HG03108 (cell line): ENCODE data around the gene ADGRG6.
"Not testable (repeated sequence)": the region's sequence is repeated elsewhere in the genome, so short reads cannot be mapped to it uniquely, and the experiment has no call there.

Source experiments
- ATAC-seq: cut with Tn5 transposase; IDR thresholded peaks from one replicate; pipeline ENCODE4 v1.9.1; 2021; ENCODE audit warnings: moderate library complexity; ENCODE audit not compliant: unreplicated experiment

Gene ADGRG6

DNA sequence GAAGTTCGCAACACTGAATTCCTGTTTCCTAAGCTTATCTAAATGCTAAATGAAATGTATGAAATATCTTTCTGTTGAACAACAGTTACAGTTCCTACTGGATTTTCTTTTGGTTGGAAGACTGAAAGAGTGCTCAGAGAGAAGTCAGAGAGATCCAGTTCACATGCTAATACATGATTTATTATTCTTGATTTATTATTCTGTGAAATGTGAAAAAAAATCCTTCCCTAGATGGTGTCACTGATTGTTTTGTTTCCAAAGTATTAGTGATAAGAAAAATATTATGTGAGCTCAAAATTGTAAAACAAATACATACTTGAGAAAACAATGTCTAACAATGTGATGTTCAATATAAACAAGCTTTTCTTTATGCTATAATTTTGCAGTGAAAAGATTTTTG is 42.1 kb downstream of the ADGRG6 start:
- no peak for ATAC-seq

DNA sequence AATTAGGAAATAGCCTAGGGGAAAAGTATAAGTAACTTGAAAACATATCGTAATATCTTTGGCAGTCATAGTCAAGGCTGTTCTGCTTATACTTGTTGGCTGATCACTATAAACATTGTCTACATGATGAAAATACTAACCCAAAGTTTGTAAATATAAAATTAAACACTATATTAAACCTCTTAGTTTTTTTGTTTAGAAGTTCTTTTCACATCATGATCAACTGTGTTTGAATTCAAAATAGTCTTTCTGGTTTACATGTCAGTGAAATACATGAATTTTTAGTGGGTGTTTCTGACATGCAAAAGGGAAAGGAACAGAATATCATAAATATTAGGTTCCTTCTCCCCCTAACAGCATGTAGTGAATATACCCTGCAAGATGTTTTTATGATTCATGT is 43.5 kb downstream of the ADGRG6 start:
- ATAC-seq = no peak

DNA sequence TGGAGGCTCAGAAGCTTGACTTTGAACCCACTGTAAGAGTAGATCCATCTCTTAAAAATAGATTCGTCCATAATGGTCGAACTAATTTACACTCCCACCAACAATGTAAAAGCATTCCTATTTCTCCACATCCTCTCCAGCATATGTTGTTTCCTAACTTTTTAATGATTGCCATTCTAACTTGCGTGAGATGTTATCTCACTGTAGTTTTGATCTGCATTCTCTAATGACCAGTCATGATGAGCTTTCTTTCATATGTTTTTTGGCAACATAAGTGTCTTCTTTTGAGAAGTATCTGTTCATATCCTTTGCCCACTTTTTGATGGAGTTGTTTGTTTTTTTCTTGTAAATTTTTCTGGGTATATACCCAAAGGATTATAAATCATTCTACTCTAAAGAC is 44.4 kb downstream of the ADGRG6 start:
- ATAC-seq = not testable (repeated sequence)

DNA sequence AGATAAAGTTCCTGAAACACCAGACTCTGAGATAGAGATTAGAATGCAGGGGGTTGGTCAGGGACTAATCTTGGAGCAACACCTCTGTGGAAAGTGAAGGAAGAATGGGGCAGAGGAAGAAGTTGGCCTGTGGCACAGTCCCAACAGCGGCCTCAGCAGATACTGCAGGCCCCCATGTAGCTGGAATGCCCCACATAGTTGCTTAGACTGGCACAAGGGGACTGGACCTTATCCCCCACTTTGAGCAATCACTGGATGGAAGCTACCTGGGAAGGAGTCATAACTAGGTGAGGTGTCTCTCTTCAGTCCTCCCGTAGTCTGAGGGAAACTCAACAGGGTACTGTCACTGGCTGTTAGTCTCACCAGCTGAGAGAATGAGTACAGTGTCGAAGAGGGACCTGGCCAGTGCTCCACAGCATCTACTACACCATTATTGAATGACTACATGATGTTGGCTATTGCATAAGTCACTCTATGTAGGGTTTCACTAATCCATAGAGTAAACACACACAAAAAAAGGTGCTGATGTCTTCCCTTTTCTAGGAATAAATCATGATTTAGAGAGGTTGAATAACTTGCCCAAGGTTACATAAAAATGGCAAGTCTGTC is 47.5 kb downstream of the ADGRG6 start:
- no peak for ATAC-seq

DNA sequence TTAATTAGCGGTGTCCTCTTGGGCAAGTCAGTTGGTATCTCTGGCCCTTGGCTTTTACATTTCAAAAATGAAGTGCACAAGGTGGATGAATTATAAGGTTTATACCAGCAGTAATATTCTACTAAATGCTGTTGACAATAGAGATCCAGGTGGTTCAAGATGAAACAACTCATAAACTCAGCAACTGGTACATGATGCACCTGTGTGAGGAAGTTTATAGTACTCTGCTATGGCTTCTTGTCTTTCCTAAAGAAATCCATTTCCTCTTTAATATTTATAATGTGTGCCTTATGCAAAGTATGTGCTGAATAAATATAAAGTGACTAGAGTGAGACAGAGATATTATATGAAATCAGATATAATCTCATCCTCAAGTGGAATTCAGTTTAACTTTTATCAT is 48.5 kb downstream of the ADGRG6 start:
- ATAC-seq = no peak

DNA sequence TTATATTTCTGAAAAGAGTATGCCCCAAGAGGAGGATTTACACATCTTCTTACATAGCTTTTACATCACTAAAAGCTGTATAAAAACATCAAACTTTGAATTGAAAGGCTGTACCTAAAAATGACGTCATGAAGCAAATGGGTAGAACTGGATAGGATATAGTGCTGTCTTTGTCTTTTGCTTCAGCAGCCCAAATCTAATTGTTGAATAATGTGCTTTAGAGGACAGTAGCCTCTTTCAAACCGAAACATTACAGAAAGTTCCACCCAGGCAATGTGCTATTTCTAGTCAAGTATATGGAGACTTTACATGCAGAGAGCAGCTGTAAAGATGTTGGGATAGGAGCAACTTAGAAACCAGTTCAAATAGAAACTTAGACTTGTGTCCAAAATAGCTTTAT is 51.9 kb downstream of the ADGRG6 start:
- no peak for ATAC-seq

DNA sequence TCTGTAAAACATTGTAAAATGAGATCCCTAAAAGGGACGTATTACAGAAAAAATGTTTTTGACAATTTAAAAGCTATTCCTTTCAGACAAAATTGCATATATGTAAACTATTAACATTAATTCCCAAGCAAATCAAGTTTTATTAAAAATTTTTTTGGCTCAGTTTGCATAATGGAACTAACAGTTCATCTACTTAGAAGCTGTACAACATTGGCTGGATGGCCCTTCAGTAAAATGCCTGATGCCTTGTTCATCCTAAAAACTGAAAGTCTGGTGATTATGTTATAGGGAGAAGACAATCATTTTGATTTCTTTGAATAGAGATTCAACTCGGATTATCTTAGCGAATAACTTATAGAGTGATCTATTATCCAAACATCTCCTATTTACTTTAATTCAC is 52.8 kb downstream of the ADGRG6 start:
- no peak for ATAC-seq

DNA sequence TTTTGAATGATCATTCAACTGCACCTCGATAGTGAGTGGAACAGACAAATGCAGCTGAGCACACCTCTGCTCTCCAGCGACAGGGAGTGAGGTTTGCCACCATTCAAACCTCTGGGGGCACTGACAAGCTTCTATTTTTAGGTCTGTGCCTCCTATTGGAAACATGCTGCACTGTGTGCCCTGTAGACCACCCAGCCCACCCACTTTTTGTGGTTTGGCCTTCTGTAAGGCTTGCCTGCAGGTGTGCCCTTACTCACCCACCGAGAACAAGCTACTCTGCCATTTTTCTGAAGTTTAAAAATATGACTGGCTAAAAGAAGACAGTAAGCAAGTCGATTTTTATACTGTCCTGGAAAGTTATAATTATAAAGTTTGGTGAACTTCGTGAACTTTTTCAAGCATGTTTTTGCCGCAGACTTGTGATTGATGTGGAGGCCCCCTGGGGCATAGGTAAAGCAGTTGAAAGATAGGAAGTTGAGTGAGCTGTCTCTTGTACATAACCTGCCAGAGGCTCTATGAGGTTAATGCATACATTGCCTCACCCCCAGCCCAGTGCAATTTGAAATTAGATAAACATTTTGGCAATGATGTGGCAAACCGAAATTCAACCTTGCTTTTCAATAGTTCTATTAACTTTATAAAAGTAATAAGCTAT is 53.8 kb downstream of the ADGRG6 start:
- ATAC-seq = no peak

DNA sequence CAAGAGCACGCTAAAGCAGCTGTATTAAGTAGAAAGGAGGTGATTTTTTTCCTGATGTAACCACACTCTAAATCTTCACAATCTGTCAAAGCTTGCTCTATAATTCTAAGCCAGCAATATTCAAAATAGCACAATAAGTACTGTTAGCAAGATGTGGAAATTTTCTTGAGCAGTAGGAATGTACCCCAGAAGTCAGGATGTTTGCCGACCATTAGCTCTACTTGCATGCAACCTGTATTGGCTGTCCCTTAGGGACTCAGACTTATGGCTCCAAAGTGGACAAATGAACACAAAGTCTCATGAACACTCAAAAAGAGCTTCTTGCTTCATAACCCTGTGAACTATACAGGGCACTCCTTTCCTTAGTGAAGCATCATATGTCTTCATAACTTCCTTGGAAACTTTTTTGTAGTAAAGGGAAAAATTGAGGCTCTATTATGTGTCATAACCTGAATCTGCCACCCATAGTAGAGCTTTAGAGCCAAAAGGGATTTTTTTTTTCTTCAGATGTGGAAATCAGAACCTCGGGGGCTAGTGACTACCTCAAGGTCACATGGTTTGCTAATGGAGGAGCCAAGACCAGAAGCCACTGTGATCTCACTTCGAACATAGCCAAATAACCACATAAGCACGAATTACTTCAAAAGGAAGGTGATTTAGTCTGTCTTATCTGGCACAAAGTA is 54.5 kb downstream of the ADGRG6 start:
- ATAC-seq = no peak

DNA sequence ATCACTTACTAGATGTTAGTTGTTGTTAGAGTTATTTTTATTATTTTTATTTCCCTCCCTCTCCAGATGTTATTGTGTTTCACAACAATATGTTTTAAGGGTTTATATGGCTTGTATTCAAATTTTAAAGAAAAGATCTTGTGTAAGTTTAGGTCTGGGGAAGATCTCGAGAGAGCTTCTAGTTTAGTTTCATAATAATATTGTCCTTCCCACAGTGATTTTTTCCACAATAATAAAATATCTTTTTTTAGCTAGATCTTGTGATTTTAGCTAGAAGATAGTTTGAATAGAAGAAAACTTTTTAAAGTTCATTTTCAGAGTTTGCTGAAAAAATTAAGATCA is 55.0 kb downstream of the ADGRG6 start:
- no peak for ATAC-seq

DNA sequence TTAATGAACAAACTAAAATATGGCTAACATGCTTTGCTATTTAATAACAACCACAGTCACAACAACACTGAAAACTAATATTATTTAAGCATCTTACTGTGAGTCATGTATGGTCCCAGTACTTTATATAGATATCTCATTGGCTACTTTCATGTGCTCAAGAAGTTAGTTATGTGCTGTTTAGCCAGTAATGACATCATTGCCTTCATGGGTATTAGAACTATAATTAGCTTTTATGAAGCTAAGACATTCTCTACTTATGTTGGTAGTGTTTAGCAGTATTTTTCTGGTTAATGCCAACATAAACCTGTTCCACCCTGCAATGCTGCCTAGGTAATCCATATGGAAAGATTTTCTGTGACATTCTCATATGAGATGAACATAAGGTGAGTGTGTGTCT is 56.1 kb downstream of the ADGRG6 start:
- ATAC-seq = no peak

DNA sequence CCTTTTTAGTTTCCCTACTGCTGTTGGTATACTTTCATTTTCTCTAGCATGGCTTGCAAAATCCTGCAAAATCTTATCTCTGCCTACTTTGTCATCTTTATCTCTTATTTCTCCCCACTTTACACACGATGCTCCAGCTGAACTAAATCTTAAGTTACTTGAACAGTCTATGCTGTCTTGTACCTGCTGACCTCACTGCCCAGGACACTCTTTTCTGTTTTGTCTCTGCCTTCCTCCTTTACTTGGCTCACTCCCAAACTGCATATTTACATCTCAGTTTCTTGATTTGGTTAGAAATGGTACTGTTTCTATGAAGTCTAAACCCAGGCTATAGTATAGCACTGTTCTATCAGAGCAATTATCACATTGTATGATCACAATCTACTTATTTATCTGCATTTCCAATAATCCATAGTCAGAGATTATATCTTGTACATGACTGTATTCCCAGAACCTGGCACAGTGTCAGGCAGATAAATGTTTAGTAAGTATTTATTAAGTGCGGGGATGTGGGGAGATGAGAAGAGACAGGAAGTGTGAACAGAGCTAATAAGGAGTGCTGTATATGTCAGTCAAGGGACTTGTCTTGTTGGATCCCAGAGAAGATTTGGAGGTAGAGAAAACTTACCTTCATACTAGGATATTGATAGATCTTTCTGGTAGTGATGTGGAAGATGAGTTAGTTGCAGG is 57.6 kb downstream of the ADGRG6 start:
- no peak for ATAC-seq

DNA sequence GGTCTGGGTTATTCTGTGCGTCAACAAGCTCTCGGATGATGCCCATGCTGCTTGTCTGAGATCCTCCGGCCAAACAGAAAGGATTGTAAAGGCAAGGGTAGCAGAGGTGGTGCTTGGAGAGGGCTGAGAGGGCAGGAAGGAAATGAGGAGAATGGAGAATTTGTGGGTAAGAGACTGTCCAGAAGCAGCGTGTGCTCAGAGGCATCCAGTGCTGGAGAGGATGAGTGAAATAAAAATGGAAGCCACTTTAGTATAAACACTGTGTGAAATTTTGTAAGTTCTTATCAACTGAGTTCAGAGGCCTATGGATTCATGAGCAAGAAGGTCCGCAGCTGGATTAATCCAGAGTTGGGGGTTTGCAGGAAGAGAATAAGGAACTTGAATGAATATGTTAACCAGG is 59.5 kb downstream of the ADGRG6 start:
- no peak for ATAC-seq

DNA sequence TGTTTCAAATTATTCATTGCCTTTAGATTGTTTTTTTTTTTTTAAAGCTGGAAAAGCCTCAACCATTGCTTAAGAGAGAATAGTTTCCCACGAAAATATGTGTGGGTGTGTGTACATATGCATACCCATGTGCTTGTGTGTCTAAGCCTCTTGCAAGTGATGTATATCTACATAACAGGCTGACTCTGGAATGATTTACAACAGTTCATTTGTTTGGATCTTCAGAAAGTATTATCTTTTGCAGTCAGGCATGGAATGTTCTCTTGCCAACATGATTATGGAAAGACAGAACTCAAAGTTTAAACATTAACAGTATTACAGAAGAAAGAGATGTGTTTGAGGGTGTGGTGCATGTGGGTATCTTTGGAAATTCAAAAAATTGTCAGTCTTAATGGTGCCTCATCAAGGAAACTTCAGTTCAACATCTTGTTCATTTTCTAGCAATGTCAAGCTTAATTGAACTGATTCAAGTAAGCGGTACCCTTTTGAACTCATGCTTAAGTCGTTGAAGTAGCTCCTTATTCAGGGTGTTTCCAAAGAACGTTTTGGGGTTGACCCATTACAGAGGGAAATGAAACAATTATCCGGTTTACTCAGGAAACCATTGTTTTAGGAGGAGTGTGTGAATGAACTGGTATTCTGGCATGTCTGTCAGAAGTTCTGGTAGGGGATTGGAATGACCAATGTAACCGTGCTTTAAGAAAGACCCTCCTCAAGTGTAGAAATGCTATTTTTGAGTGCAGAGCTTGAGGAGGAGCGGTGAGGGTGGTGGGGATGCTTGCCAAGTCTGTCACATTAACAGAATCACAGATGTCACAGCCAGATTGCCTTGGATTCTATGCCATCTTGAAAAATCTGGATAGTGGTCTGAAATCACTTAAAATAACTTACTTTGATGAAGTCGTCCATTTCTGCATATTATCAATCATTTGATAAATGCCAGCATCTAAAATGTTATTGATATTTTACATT is 60.3 kb downstream of the ADGRG6 start:
- no peak for ATAC-seq

DNA sequence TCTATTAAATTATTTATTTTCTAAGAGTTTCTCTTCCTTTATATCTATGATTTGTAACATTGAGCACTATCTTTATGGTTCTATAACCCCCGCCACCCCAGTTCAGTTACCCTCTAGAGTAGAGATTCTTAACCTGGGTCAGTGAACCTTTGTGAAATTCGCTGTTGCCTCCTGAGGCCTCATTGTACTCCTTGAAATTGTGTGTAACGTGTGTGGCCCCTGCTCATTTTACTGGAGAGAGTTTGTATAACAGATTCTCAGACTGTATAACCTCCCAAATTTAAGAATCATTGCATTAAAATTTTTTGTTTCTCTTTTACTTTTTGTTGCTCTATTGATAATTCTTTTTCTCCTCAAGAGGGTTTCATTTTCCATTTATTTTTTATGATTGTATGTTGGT is 65.3 kb downstream of the ADGRG6 start:
- no peak for ATAC-seq

DNA sequence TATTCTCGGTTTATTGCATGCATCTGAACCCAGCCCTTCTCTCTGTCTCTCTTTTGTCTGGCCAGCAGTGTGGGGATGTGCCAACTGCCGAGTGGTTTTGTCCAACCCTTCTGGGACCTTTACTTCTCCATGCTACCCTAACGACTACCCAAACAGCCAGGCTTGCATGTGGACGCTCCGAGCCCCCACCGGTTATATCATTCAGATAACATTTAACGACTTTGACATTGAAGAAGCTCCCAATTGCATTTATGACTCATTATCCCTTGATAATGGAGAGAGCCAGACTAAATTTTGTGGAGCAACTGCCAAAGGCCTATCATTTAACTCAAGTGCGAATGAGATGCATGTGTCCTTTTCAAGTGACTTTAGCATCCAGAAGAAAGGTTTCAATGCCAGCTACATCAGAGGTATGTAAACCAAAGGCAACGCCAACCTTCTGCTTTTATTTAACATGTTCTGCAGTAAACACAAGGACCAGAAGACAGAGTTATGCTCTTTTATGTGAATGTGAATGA is 65.8 kb downstream of the ADGRG6 start:
- no peak for ATAC-seq

DNA sequence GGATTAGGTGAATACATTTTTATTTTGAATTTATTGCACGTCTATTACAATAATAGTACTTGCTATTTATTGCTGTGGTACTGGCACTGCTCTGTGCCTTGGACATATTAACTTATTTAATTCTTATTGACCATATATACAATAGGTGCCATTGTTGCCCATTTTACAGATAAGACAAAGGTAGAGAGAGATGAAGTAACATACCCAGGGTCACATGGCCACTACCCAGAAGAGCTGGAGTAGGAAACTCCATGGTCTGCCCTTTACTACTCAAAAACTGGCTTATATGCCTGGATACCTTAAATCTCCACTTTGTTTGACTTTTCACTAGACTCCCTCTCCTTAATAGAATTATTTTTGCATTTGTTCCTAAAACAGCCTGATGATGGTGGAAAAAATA is 67.5 kb downstream of the ADGRG6 start:
- no peak for ATAC-seq

DNA sequence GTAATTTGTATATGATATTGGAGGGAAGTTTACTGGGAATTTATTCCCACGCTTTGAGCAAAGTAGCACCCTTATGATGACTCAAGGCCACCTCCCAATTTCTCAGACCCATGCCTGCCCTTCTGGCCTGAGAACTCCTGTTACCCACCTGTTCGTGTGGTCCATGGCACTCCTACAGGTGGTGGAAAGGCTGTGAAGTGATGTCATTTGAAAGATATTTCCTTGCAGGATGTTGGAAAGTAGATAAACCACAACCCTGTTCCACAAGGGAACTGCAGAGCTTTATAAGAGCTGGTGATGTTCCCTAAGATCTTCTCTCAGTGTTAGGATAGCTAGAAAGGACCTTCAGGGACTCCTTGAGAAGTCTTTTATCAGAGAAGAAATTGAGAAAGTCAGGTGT is 70.5 kb downstream of the ADGRG6 start:
- no peak for ATAC-seq

DNA sequence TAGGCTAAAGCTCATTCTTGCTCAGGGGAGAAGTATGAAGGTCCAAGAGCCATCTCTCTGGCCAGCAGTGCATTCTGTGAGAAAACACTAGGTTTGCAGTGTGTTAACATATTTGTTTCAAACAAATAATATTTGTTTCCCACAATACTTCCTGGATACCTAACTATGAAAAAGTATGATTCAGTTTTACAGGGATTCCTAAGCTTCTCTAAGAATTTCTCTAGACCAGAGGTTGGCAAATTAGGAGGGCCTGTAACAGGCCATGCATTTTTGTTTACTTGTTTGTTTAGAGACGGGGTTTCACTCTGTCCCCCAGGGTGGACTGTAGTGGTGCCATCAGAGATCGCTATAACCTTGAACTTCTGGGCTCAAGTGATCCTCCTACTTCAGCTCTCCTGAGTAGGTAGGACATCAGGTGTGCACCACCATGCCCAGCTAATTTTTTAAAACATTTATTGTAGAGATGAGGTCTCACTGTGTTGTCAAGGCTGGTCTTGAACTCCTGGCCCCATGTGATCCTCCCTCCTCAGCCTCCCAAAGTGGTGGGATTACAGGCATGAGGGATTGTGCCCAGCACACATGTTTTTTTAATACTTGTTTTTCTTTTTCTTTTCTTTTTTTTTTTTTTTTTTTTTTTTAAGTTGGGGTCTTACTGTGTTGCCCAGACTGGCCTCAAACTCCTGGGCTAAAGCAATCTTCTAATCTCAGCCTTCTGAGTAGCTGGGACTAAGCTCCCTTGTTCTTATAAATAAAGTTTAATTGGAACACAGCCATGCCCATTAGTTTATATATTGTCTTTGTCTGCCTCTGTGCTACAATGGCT is 71.7 kb downstream of the ADGRG6 start:
- ATAC-seq = no peak
